Smooth muscle cell (in vitro differentiated cells): ENCODE measurements around the gene SRSF3. TPM values are rescaled to one million over a fixed set of nuclear protein-coding genes. Genes with fewer than 3 reads are reported as not detected.
"Not testable (repeated sequence)": the region's sequence is repeated elsewhere in the genome, so short reads cannot be mapped to it uniquely, and the experiment has no call there.

Source experiments
- DNase-seq: peaks from one replicate; lab custom pipeline; 2025; ENCODE audit not compliant: unreplicated experiment; lab: John Stamatoyannopoulos, UW
- H2AFZ ChIP-seq: fragments of 200-600 bp; sonication (generic); 2 replicates; pipeline ENCODE4 v1.6.0; 2016; ENCODE audit warnings: antibody characterized with exemption, low read depth, mild to moderate bottlenecking
- H3F3A ChIP-seq: fragments of 200-600 bp; sonication (generic); 2 replicates; pipeline ENCODE4 v1.6.0; 2017; ENCODE audit warnings: antibody characterized with exemption, low read depth
- H3K27ac ChIP-seq: fragments of 200-600 bp; sonication (generic); 2 replicates; pipeline ENCODE4 v1.5.1; 2016; ENCODE audit warnings: low read depth, mild to moderate bottlenecking
- H3K27me3 ChIP-seq: fragments of 200-600 bp; sonication (generic); 2 replicates; pipeline ENCODE4 v1.6.1; 2016; ENCODE audit warnings: low read depth, mild to moderate bottlenecking
- H3K36me3 ChIP-seq: fragments of 200-600 bp; sonication (generic); 2 replicates; pipeline ENCODE4 v1.5.1; 2016; ENCODE audit warnings: low read depth
- H3K4me1 ChIP-seq: fragments of 200-600 bp; sonication (generic); 2 replicates; pipeline ENCODE4 v1.5.1; 2016; ENCODE audit warnings: low read depth
- H3K4me2 ChIP-seq: fragments of 200-600 bp; sonication (generic); 2 replicates; pipeline ENCODE4 v1.6.0; 2016; ENCODE audit warnings: mild to moderate bottlenecking
- H3K4me3 ChIP-seq: fragments of 200-600 bp; sonication (generic); 2 replicates; pipeline ENCODE4 v1.5.1; 2016; ENCODE audit warnings: mild to moderate bottlenecking
- H3K79me2 ChIP-seq: fragments of 200-600 bp; sonication (generic); 2 replicates; pipeline ENCODE4 v1.6.0; 2016; ENCODE audit warnings: low read depth, mild to moderate bottlenecking
- H3K9ac ChIP-seq: fragments of 200-600 bp; sonication (generic); 2 replicates; pipeline ENCODE4 v1.6.0; 2016; ENCODE audit warnings: low read depth
- H3K9me3 ChIP-seq: fragments of 200-600 bp; sonication (generic); replicated peaks from 2 replicates; pipeline ENCODE4 v1.5.1; 2016; ENCODE audit warnings: low read depth
- H4K20me1 ChIP-seq: fragments of 200-600 bp; sonication (generic); 2 replicates; pipeline ENCODE4 v1.6.0; 2016; ENCODE audit warnings: low read depth
- CTCF ChIP-seq: fragments of 200-600 bp; sonication (generic); IDR thresholded peaks from 2 replicates; pipeline ENCODE4 v1.5.1; 2017; ENCODE audit warnings: borderline replicate concordance, mild to moderate bottlenecking, antibody characterized with exemption; ENCODE audit not compliant: insufficient read depth, poor library complexity, severe bottlenecking
- WGBS: methylation state at CpG from one replicate; pipeline ENCODE4 v1.1.7; 2016; ENCODE audit warnings: low lambda C conversion rate; 5-methylcytosine and 5-hydroxymethylcytosine counted together
- polyA plus RNA-seq: library from polyadenylated mRNA; unstranded; fragments of >200 nt; fragmentation: Nextera tagmentation; extraction: Ambion mirVana; gene quantifications from 2 replicates; pipeline ENCODE4 v1.2.1, GENCODE V29; 2016
- total RNA-seq: library from RNA; depleted of rRNA; stranded (reverse); fragments of >200 nt; gene quantifications from 2 replicates; pipeline ENCODE4 v1.2.3, GENCODE V29; 2014

The SRSF3 gene
- total and polyA plus RNA-seq, 2 experiments from 2014 or later: 158 to 179 TPM

- no peaks in the 10 kb centered on the region for H3K9me3 ChIP-seq
- no peak overlapping the region for H3K9ac ChIP-seq
- no peaks in the 10 kb centered on the region for H3K36me3 ChIP-seq
- peaks cover 4% of the 10 kb centered on the region for H3F3A ChIP-seq
- 52% methylated on average over 4 of the region's 4 CpGs for WGBS
- no peak overlapping the region for H3K4me2 ChIP-seq
- DNase-seq: no peak
- H3K4me3 ChIP-seq: no peak overlapping the region
- no peak overlapping the region for H2AFZ ChIP-seq
- H3K4me1 ChIP-seq: peaks cover 16% of the 10 kb centered on the region
- no peaks in the 10 kb centered on the region for H4K20me1 ChIP-seq
- H3K27ac ChIP-seq: no peak overlapping the region
- no peaks in the 10 kb centered on the region for H3K79me2 ChIP-seq
- TF ChIP-seq CTCF: no peak
- H3K27me3 ChIP-seq: no peaks in the 10 kb centered on the region
These were observed 12.4 kb upstream of the SRSF3 start for GRCh38 chr6:36581716-36582115.

DNA sequence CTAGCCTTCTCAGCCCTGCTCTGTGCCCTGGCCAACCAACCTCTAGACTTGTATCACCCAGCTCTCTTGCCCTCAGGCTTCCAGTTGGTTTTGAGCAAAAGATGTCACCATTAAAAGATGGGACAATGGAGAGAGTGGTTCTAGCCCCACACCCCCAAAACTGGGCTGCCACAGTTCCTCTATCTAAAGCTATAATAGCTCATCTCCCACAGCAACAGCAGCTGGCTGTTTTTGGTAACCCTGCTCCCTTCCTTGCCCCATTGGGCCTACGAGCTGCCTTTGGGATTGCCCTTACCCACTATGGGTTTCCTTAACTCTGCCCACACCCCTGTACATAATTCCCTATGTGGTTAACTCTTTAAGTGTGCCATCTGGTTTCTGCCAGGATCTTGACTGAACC lies 7.6 kb upstream of the SRSF3 start:
- Histone ChIP-seq H3K4me1 (no peaks in the 10 kb centered on the region), H3K4me3 (no peak overlapping the region), H3K9me3 (no peaks in the 10 kb centered on the region), H3K79me2 (no peaks in the 10 kb centered on the region), H3K9ac (no peak overlapping the region), H3K36me3 (no peaks in the 10 kb centered on the region), H3F3A (no peaks in the 10 kb centered on the region), H3K27ac (no peak overlapping the region), H3K4me2 (no peak overlapping the region), H2AFZ (no peak overlapping the region), H4K20me1 (no peaks in the 10 kb centered on the region), H3K27me3 (no peaks in the 10 kb centered on the region)
- WGBS: 100% methylated on average over 1 of the region's 1 CpG
- DNase-seq: no peak
- no peak for TF ChIP-seq CTCF

GRCh38 chr6:36589025-36589400 lies 5.1 kb upstream of the SRSF3 start:
- H3K4me2 ChIP-seq, H3F3A ChIP-seq, H4K20me1 ChIP-seq, H3K27me3 ChIP-seq, H3K4me1 ChIP-seq, H3K27ac ChIP-seq, H3K36me3 ChIP-seq, DNase-seq, H2AFZ ChIP-seq, H3K9ac ChIP-seq, H3K4me3 ChIP-seq, H3K9me3 ChIP-seq, H3K79me2 ChIP-seq: not testable (repeated sequence)
- WGBS: 93% methylated on average over 9 of the region's 9 CpGs

DNA sequence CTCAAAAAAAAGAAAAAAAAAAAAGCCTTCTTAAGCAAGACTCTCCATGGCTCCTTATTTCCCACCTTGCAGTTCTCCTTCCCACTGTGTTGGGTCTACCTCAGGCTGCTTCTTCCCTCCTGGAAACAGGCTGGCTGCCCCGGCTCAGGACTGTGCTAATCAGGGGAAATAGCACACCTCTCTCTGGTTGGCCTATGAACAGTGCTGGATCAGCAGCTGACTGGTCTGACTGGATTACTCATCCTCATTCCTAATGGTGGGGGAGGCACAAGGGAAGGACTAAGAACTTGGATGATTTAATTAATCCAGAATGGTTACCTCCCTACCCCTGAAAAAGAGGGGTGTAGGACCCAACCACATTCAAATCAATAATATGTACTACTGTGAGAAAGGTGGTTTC lies 3.9 kb upstream of the SRSF3 start:
- Histone ChIP-seq H4K20me1 (peaks cover 9% of the 10 kb centered on the region), H2AFZ (no peak overlapping the region), H3K4me3 (no peak overlapping the region), H3K9ac (no peak overlapping the region), H3K4me2 (no peak overlapping the region), H3K36me3 (no peaks in the 10 kb centered on the region), H3F3A (peaks cover 14% of the 10 kb centered on the region), H3K9me3 (no peaks in the 10 kb centered on the region), H3K4me1 (peaks cover 3% of the 10 kb centered on the region), H3K27ac (no peak overlapping the region), H3K27me3 (no peaks in the 10 kb centered on the region), H3K79me2 (peaks cover 10% of the 10 kb centered on the region)
- no peak for DNase-seq
- 0% methylated on average over 1 of the region's 1 CpG for WGBS
- no peak for TF ChIP-seq CTCF
